Jurkat, Clone E6-1 (cell line): ENCODE measurements around the gene TRAF6. TPM values are rescaled to one million over a fixed set of nuclear protein-coding genes. Genes with fewer than 3 reads are reported as not detected.
"Not testable (repeated sequence)": the region's sequence is repeated elsewhere in the genome, so short reads cannot be mapped to it uniquely, and the experiment has no call there.

Experiments
- DNase-seq: peaks from one replicate; pipeline ENCODE4 v3.0.0-alpha.2; 2011; ENCODE audit warnings: low read depth, low spot score
- H3K4me3 ChIP-seq: 2 replicates; pipeline ENCODE4 v1.5.1; 2011; ENCODE audit warnings: mild to moderate bottlenecking, low read length, control low read depth, moderate library complexity
- polyA plus RNA-seq: library from polyadenylated mRNA; unstranded; fragments of >200 nt; gene quantifications from one replicate; pipeline ENCODE4 v1.2.1, GENCODE V29; 2012; ENCODE audit warnings: missing spikeins; ENCODE audit not compliant: insufficient read length, insufficient read depth

The TRAF6 gene
- polyA plus RNA-seq = 8.4 TPM

GRCh38 chr11:36509694-36510593, at the start of gene TRAF6:
Gene TRAF6, minus strand, starts transcription at chr11:36510272. Its CDS starts 8,757 bp downstream, at chr11:36501515.
- H3K4me3 ChIP-seq = peak within 1 kb of the TSS; percentile 86
- DNase-seq = peak; percentile 71

GRCh38 chr11:36558571-36559413, 48.7 kb upstream of the TRAF6 start:
- peak; percentile 41 for DNase-seq
- no peak overlapping the region for H3K4me3 ChIP-seq

GRCh38 chr11:36557991-36558390, 47.9 kb upstream of the TRAF6 start:
- DNase-seq = no peak
- H3K4me3 ChIP-seq = no peak overlapping the region

GRCh38 chr11:36557390-36557789, 47.3 kb upstream of the TRAF6 start:
- H3K4me3 ChIP-seq, DNase-seq: not testable (repeated sequence)

- no peak overlapping the region for H3K4me3 ChIP-seq
- DNase-seq = no peak
Observed at GRCh38 chr11:36550385-36551115, 40.5 kb upstream of the TRAF6 start.

- H3K4me3 ChIP-seq = no peak overlapping the region
- peak; percentile 51 for DNase-seq
Observed at GRCh38 chr11:36540998-36541397, 30.9 kb upstream of the TRAF6 start.

GRCh38 chr11:36534276-36534840, 24.3 kb upstream of the TRAF6 start:
- DNase-seq = no peak
- H3K4me3 ChIP-seq = no peak overlapping the region

GRCh38 chr11:36532941-36533601, 23.0 kb upstream of the TRAF6 start:
- H3K4me3 ChIP-seq = no peak overlapping the region
- no peak for DNase-seq

- no peak overlapping the region for H3K4me3 ChIP-seq
- no peak for DNase-seq
Observed at GRCh38 chr11:36530840-36531239, 20.8 kb upstream of the TRAF6 start.

GRCh38 chr11:36513965-36514364, 3.9 kb upstream of the TRAF6 start:
- H3K4me3 ChIP-seq = no peak overlapping the region
- DNase-seq = no peak

GRCh38 chr11:36512016-36512415, 1.9 kb upstream of the TRAF6 start:
- no peak overlapping the region for H3K4me3 ChIP-seq
- no peak for DNase-seq

GRCh38 chr11:36511062-36511461, 990 bp upstream of the TRAF6 start:
- H3K4me3 ChIP-seq, DNase-seq: not testable (repeated sequence)

GRCh38 chr11:36510594-36510942, 496 bp upstream of the TRAF6 start:
- H3K4me3 ChIP-seq = peak overlapping the region; percentile 86
- no peak for DNase-seq

- H3K4me3 ChIP-seq = peak overlapping the region; percentile 86
- DNase-seq = no peak
Observed at GRCh38 chr11:36509201-36509639, 852 bp downstream of the TRAF6 start.

GRCh38 chr11:36508743-36509142, 1.3 kb downstream of the TRAF6 start:
- no peak for DNase-seq
- peak overlapping the region; percentile 86 for H3K4me3 ChIP-seq

- no peak overlapping the region for H3K4me3 ChIP-seq
- DNase-seq = no peak
Observed at GRCh38 chr11:36507824-36508489, 2.1 kb downstream of the TRAF6 start.

GRCh38 chr11:36501236-36501635, 8.8 kb downstream of the TRAF6 start:
- H3K4me3 ChIP-seq = no peak overlapping the region
- no peak for DNase-seq

- H3K4me3 ChIP-seq = no peak overlapping the region
- DNase-seq = no peak
Observed at GRCh38 chr11:36500315-36500721, 9.8 kb downstream of the TRAF6 start.
